Measurements from ENCODE around the gene TIE1.

GRCh38 chr1:43274125-43274803 lies 26.5 kb upstream of the TIE1 start:
- TF ChIP-seq POLR2A (IDR thresholded peaks at IDR 0.05) (no peak), CTCF (IDR thresholded peaks at IDR 0.05) (no peak)

Data from right lobe of liver (tissue), 4 donors.